ENCODE measurements around the gene RELN.

GRCh38 chr7:103936558-103936957 lies 52.9 kb downstream of the RELN start:
- TF ChIP-seq CTCF (conservative IDR thresholded peaks at IDR 0.05; ENCODE audit: low read depth, low read length) (no peak), EZH2phosphoT487 (IDR thresholded peaks at IDR 0.05; ENCODE audit: borderline replicate concordance, low read length) (no peak), EZH2 (IDR thresholded peaks at IDR 0.05; ENCODE audit: low read length, unreplicated experiment) (no peak)
